Motor neuron (in vitro differentiated cells): ENCODE measurements around the gene METRNL. TPM values are rescaled to one million over a fixed set of nuclear protein-coding genes. Genes with fewer than 3 reads are reported as not detected.
"Not testable (repeated sequence)": the region's sequence is repeated elsewhere in the genome, so short reads cannot be mapped to it uniquely, and the experiment has no call there.

Experiments used
- ATAC-seq, 8 experiments: fragments of 200-7000 bp; cut with Tn5 transposase; replicated peaks in 6 of 8; 2 replicates each; pipeline ENCODE4 v1.8.0; 2021; ENCODE audit warnings: mild to moderate bottlenecking in 8 of 8, moderate library complexity in 8 of 8
- H3K27ac ChIP-seq, 2 donors: fragments of 250-450 bp; sonication (Bioruptor Pico); 2 replicates each; pipeline ENCODE4 v1.9.0; 2021; ENCODE audit warnings: antibody characterized with exemption in 2 of 2, mild to moderate bottlenecking in 2 of 2, moderate library complexity in 1 of 2
- H3K4me1 ChIP-seq, 2 donors: fragments of 250-450 bp; sonication (Bioruptor Pico); replicated peaks in 1 of 2; 2 replicates each; pipeline ENCODE4 v1.6.1; 2021; ENCODE audit warnings: antibody characterized with exemption in 2 of 2, mild to moderate bottlenecking in 2 of 2, moderate library complexity in 1 of 2
- H3K4me3 ChIP-seq, 5 donors: fragments of 250-450 bp; sonication (Bioruptor Pico); 2 replicates each; pipeline ENCODE4 v1.9.0; 2021; ENCODE audit warnings: antibody characterized with exemption in 5 of 5, mild to moderate bottlenecking in 5 of 5, moderate library complexity in 4 of 5
- WGBS, 10 experiments: fragments of 450-650 bp; shearing (Covaris generic); methylation state at CpG; one replicate each; pipeline ENCODE4 v1.0.0; 2022; 5-methylcytosine and 5-hydroxymethylcytosine counted together
- in situ Hi-C, 9 experiments: fragments of 400-800 bp; cut with MboI; loops; one replicate each; pipeline ENCODE4 v1.15.0; 2021; ENCODE audit warnings: low sequenced_read_pairs in 9 of 9, low pct_unique_long_range_greater_than_20kb in 2 of 9; ENCODE audit not compliant: unreplicated experiment in 9 of 9
- total RNA-seq, 8 experiments: library from RNA; unstranded; fragments of 300-600 nt; gene quantifications; 2 replicates each; pipeline versions ENCODE4 v1.2.3 to v1.2.4, GENCODE V29; 2022

The METRNL gene
- total RNA-seq, 8 experiments from 2014 or later, result 1.5 to 122 (median 6.3) TPM

DNA sequence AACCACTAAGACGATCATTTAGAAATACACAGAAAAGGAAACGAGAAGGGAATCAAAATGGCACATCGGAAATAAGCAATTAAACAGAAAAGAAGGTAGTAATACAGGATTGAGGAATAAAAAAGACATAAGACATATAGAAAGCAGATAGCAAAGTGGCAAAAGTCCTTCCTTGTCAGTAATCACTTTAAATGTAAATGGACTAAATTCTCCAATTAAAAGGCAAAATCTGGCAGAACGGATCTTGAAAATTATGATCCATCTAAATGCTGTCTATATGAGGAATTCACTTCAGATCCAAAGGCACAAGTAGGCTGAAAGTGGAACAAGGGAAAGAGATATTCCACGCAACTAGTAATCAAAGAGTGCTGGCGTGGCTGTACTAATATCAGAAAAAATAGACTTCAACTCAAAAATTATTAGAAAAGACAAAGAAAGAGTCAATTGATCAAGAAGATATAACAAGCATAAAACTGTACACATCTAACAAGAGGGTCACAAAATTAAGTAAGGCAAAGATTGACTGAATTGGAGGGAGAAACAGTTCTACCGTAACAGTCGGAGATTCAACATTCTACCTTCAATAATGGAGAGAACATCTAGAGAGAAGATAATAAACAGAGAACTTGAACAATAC lies 36.8 kb upstream of the METRNL start:
- H3K4me1 ChIP-seq, result peaks cover 2 to 5% of the 10 kb centered on the region in 2 donors
- 79 to 95% (median 89%) methylated on average over 4 to 8 of the region's 8 CpGs for WGBS, 10 experiments
- H3K27ac ChIP-seq, result no peak overlapping the region
- in situ Hi-C loops, result no loop called here
- H3K4me3 ChIP-seq, result no peak overlapping the region
- ATAC-seq, result no peak

DNA sequence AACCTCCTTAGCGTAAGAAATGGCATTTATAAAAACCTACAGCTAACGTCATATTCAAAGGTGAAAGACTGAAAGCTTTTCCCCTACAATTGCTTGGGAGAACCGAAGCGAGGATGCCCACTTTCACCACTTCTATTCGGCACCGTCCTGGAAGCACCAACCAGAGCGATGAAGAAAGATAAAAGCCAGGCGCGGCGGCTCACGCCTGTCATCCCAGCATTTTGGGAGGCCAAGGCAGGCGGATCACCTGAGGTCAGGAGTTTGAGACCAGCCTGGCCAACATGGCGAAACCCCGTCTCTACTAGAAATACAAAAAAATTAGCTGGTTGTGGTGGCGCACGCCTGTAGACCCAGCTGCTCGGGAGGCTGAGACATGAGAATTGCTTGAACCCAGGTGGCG lies 34.9 kb upstream of the METRNL start:
- H3K4me3 ChIP-seq, H3K27ac ChIP-seq, in situ Hi-C loops, H3K4me1 ChIP-seq, ATAC-seq: not testable (repeated sequence)
- WGBS, 10 experiments, result 88 to 100% (median 97%) methylated on average over 2 to 11 of the region's 18 CpGs; no CpG with 5 or more reads in 1 of the 10 experiments

DNA sequence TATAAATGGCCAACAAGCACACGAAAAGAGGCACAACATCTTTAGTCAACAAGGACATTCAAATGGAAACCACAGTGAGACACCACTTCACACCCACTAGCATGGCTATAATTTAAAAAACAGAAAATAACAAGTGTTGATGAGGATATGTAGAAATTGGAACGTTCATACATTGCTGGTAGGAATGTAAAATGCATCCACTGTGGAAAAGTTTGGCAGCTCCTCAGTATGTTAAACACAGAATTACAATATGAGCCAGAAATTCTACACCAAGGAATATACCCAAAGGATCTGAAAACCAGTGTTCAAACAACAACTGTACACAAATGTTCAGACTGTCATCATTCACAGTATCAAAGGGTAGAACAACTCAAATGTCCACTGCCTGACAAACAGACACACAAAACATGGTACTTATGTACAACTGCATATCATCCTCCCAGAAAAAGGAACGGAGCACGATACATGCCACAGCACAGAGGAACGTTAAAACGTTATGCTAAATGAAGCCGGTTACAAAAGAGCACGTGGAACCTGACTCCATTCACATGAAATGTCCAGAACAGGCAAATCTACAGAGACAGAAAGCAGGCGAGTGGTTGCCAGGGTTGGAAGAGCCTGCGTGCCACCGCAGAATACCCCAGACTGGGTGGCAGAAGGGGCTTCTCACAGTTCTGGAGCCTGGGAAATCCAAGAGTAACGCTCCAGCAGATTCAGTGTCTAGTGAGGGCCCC lies 32.8 kb upstream of the METRNL start:
- Histone ChIP-seq H3K4me3 (no peak overlapping the region), H3K27ac (no peak overlapping the region), H3K4me1 (no peaks in the 10 kb centered on the region)
- in situ Hi-C loops, result no loop called here
- WGBS, 10 experiments, result 80 to 100% (median 93%) methylated on average over 1 to 10 of the region's 12 CpGs; no CpG with 5 or more reads in 2 of the 10 experiments
- no peak for ATAC-seq

DNA sequence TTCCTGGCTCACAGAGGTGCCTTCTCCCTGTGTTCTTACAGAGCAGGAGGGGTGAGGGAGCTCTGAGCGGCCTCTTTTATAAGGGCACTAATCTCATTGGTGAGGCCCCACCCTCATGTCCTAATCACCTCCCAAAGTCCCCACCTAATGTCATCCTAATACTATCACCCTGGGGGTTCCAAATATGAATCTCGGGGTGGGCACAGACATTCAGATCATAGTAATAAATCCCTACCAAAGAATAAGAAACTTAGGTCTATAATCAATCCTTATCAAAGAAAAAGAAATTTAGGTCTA lies 32.3 kb upstream of the METRNL start:
- in situ Hi-C loops, result no loop called here
- no peak for ATAC-seq
- peaks cover 1 to 2% of the 10 kb centered on the region in 2 donors for H3K4me1 ChIP-seq

DNA sequence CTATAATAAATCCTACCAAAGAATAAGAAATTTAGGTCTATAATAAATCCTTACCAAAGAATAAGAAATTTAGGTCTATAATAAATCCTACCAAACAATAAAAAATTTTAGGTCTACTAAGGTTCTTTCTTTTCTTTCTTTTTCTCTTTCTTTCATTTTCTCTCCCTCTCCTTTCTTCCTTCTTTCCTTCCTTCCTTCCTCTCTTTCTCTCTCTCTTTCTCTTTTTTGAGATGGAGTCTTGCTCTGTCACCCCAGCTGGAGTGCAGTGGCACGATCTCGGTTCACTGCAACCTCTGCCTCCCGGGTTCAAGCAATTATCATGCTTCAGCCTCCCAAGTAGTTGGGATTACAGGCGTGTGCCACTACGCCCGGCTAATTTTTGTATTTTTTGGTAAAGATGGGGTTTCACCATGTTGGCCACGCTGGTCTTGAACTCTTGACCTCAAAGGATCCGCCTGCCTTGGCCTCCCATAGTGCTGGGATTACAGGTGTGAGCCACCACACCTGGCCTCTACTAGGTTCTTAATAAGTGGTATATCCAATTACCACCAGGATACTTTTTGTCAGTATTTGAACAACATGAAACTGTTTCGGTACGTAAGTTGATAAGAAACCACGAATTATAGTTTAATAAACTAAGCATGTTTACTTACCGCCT lies 31.5 kb upstream of the METRNL start:
- ATAC-seq, in situ Hi-C loops, H3K4me3 ChIP-seq, H3K4me1 ChIP-seq, H3K27ac ChIP-seq: not testable (repeated sequence)
- WGBS, 10 experiments, result 89 to 100% (median 96%) methylated on average over 2 to 12 of the region's 12 CpGs

More for the DNA sequence above, 32.3 kb upstream of the METRNL start:
- 50 to 100% (median 60%) methylated on average over 1 of the region's 2 CpGs; no CpG with 5 or more reads in 7 of the 10 experiments for WGBS, 10 experiments
- Histone ChIP-seq H3K4me3 (no peak overlapping the region), H3K27ac (no peak overlapping the region)

DNA sequence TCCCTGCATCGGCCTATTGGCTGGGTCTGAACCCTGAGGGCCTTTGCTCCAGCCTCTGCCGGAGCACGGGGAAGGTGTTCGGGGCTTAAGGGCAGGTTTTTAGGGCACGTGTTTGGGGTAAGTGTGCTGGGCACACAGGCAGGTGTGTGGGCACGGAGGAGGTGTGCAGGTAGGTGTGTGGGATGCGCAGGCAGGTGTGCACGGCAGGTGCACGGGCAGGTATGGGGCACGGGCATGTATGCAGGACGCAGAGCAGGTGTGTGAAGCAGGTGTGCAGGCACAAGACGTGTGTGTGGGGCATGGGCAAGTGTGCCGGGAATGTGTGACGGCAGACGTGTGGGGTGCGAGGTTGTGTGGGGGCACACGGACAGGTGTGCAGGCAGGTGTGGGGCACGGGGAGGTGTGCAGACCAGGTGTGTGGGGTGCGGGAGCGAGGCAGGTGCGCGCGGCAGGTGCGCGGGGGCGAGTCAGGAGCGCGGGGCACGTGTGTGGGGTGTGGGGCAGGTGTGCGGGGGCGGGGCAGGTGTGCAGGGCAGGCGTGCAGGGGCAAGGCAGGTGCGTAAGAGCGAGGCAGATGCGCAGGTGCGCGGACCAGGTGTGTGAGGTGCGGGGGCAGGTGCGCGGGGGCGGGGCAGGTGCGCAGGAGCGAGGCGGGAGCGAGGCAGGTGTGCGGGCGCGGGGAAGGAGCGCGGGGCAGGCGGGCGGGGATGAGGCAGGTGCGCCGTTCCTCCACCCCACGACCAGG lies 28.6 kb upstream of the METRNL start:
- peak overlapping the region; percentile 47 to 62 (median 50) for H3K4me3 ChIP-seq
- in situ Hi-C loops, result no loop called here
- WGBS, 10 experiments, result 62 to 87% (median 81%) methylated on average over 3 to 8 of the region's 55 CpGs; no CpG with 5 or more reads in 5 of the 10 experiments
- peak overlapping the region; percentile 67 to 71 for H3K27ac ChIP-seq
- peaks cover 6 to 16% of the 10 kb centered on the region in 2 donors for H3K4me1 ChIP-seq
- no peak for ATAC-seq

DNA sequence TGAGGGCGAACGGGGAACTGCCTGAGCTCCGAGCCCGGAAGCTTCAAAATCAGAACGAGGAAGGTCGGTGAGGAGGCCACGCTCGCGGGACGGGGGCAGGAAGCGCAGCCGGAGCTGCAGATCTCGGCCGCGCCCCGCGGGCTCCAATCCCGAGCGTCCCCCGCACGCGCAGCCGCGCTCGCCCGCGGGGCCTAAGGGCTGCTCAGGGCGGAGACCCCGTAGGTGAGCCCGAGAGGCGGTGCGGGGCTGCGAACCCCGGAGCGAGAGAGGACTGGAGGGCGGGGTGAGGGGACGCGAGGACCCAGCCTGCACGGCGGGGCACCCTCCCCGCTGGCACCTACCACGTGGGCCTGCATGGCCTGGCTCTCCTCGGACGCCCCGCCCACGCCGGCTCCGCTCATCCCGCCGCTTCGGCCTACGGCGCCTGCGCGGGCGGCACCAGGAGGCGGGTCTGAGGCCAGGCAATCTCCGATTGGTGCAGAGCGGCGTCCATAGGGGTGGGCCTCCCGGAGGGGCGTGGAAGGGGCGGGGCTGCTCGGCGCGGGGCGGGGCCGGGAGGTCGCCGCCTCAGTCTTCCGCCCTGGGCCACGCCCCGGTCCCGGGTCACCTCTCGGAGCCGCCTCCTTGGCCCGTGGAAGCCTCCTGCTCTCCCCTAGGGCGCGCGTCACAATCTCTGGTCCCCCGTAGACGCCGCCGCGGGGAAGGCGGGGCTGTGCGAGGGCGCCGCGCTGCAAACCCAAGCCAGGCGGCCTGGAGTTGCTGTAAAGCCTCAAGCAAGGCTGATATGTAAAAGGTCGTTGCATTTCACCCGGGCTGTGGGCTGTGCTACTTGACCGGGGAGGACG lies 27.8 kb upstream of the METRNL start:
- Histone ChIP-seq H3K27ac (peak overlapping the region; percentile 67 to 91), H3K4me1 (peaks cover 14 to 24% of the 10 kb centered on the region in 2 donors), H3K4me3 (peak overlapping the region; percentile 47 to 62 (median 50))
- in situ Hi-C loops, result no loop called here
- 0% methylated on average over 7 to 8 of the region's 95 CpGs; no CpG with 5 or more reads in 8 of the 10 experiments for WGBS, 10 experiments
- peak; percentile 83 to 95 (median 88) for ATAC-seq

DNA sequence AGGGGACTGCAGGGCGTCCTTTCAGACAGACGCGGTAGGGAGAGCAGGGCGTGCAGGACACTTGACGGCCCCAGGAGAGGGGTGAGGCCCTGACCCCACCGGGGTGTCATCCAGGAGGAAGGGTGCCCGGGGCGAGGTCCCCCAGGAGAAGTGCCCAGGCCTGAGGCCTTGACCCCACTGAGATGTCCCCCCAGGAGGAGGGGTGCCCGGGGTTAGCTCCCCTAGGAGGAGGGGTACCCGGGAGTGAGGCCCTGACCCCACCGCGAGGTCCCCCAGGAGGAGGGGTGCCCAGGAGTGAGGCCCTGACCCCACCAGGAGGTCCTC lies 27.2 kb upstream of the METRNL start:
- Histone ChIP-seq H3K4me3 (peak overlapping the region; percentile 47 to 62 (median 50)), H3K27ac (peak overlapping the region; percentile 62 to 91), H3K4me1 (peaks cover 15 to 27% of the 10 kb centered on the region in 2 donors)
- ATAC-seq, result no peak
- in situ Hi-C loops, result no loop called here
- WGBS, 10 experiments, result 73% methylated on average over 4 of the region's 12 CpGs; no CpG with 5 or more reads in 9 of the 10 experiments

DNA sequence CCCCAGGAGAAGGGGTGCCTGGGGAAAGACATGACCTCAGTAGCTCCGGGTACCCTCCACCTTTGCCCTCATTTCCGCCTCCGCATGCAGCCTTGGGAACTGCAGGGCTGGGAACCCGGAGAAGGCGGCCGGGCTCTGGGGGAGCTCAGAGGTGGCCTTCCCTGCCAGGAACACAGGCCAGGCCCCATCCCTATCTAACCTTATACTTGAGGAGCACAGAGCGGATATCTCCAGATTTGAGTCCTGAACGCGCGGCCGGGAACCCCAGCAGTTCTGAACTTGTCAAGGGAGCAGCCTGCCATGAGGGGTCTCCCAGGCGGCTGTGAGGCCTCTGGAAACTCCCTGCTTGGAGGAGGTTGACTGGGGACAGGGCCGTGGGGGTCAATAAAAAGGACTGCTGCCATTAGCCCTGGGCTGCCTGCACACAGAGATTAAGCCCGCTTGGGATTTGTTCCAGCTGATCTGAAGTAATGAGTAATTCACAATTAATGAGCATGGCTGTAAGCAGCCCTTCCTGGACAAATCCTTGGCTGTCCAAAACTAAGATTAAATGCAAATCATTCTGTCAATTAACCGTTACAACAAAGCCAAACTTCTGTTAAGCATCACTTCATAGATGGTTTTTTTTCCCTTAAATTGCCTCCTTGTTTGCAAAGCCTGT lies 26.3 kb upstream of the METRNL start:
- H3K4me1 ChIP-seq, result peaks cover 15 to 33% of the 10 kb centered on the region in 2 donors
- 63 to 100% (median 83%) methylated on average over 1 to 6 of the region's 15 CpGs; no CpG with 5 or more reads in 3 of the 10 experiments for WGBS, 10 experiments
- in situ Hi-C loops, result no loop called here
- peak overlapping the region in 1 of 2 donors; percentile 67 for H3K27ac ChIP-seq
- no peak for ATAC-seq
- H3K4me3 ChIP-seq, result no peak overlapping the region

DNA sequence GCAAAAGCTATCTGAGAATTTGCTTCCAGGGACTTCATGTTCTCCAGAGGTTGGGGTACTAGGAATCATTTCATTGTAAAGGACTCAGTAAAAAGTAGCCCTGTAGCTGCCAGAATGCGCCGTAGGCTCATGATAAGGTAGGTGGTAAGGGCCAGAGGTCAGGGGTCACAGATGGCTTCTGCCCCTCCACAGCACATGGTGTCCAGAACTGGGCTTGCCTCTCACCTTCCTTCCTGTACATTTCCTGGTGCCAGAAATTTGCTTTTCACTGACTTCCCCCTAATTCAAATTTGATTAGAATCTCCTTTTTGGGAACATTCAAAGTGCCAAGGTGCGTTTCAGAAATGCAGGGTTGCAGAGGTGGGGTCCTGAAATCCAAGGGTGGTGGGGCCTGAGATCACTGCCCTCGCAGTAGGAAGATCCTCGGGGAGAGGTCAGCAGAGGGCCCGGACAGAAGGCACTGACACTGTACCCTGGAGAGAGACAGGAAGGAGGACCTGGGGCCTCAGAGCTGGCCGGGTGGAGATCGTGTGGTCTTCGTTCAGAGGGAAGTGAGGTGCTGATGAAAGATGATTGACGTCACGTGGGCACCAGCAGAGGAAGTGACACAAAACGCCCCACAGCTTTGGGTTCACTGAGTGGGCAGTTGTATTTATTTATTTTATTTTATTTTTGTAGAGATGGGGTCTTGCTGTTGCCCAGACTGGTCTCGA lies 25.5 kb upstream of the METRNL start:
- 76 to 89% (median 84%) methylated on average over 2 to 9 of the region's 13 CpGs; no CpG with 5 or more reads in 3 of the 10 experiments for WGBS, 10 experiments
- no peak for ATAC-seq
- Histone ChIP-seq H3K27ac (peak overlapping the region in 1 of 2 donors; percentile 67), H3K4me1 (peaks cover 15 to 33% of the 10 kb centered on the region in 2 donors), H3K4me3 (no peak overlapping the region)
- in situ Hi-C loops, result no loop called here

DNA sequence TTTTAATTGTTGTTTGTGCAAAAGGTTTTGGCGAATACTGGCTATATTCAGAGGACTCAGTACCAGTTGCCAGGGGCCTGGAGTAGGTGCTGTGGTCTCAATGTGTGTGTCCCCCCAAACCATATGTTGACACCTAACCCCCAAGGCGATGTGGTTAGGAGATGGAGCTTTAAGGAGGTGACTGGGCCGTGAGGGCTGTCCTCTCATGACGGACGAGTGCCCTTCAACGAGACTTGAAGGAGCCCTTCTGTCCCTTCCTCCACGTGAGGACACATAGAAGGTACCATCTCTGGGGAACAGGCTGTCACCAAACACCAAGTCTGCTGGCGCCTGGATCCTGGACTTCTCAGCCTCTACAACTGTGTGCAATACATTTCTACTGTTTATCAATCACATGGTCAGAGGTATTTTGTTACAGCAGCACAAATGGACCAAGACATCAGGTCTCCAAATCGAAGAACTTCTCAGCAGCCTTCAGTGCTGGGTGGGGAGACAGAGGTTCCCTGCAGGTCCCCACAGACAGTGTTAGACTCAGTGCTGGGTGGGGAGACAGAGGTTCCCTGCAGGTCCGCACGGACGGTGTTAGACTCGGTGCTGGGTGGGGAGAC lies 24.8 kb upstream of the METRNL start:
- Histone ChIP-seq H3K4me3 (no peak overlapping the region), H3K4me1 (peaks cover 15 to 33% of the 10 kb centered on the region in 2 donors), H3K27ac (no peak overlapping the region)
- ATAC-seq, result no peak
- WGBS, 10 experiments, result 67 to 93% (median 80%) methylated on average over 1 to 5 of the region's 13 CpGs; no CpG with 5 or more reads in 5 of the 10 experiments
- in situ Hi-C loops, result no loop called here
